ENCODE measurements around the gene RAVER1. TPM values are rescaled to one million over a fixed set of nuclear protein-coding genes. Genes with fewer than 3 reads are reported as not detected.

RAVER1 gene
- total and polyA plus RNA-seq, 2 donors (not counting 3 experiments of a cell fraction or from before 2014, with no cell fraction given), result 5.2 to 47.6 TPM

- no peaks in the 10 kb centered on the region for H3K9me3 ChIP-seq (replicated peaks; ENCODE audit: control insufficient read depth, insufficient read depth, low read length)
- peak overlapping the region; percentile 6 for H3K4me2 ChIP-seq (ENCODE audit: insufficient read depth, low read length)
- peaks cover 49 to 58% of the 10 kb centered on the region in 2 experiments for H3K27me3 ChIP-seq (ENCODE audit: control insufficient read depth in 2 of 2, insufficient read depth in 2 of 2, low read length in 2 of 2)
- no peak overlapping the region for H2AFZ ChIP-seq (ENCODE audit: low read depth, low read length)
- no TSS peak for BruUV-seq (replicated peaks)
- dilution Hi-C loops (cut with MboI; ENCODE audit: extremely low pct_ligation_motif_present, low sequenced_read_pairs) (no loop called here), intact Hi-C loops (cut with micrococcal nuclease) (no loop called here)
- H3K9me1 ChIP-seq (replicated peaks; ENCODE audit: control insufficient read depth, extremely low read depth, insufficient read depth, low read length), result no peaks in the 10 kb centered on the region
- H3K4me1 ChIP-seq (ENCODE audit: control insufficient read depth, extremely low read depth, insufficient read depth, low read length), result peaks cover 14% of the 10 kb centered on the region
- TF ChIP-seq GATA2 (IDR thresholded peaks at IDR 0.05; ENCODE audit: insufficient read depth, insufficient read length, low read depth, low read length), result no peak
- TF ChIP-seq MAX (IDR thresholded peaks at IDR 0.05; ENCODE audit: insufficient read depth, insufficient read length), result no peak
- peak; percentile 48 for TF ChIP-seq EZH2 (IDR thresholded peaks at IDR 0.05; ENCODE audit: borderline replicate concordance, low read depth, low read length, severe bottlenecking)
- peak; percentile 10 to 44 for TF ChIP-seq CTCF (IDR thresholded peaks at IDR 0.05; ENCODE audit: extremely low read depth in 1 of 2, insufficient read depth in 1 of 2, low read depth in 1 of 2, low read length in 2 of 2)
- peak; percentile 35 for DNase-seq (ENCODE audit: low read depth, low spot score)
- H3K79me2 ChIP-seq (ENCODE audit: control insufficient read depth, insufficient read depth, low read length), result no peaks in the 10 kb centered on the region
- H3K4me3 ChIP-seq (replicated peaks in 1 of 3; ENCODE audit: insufficient read depth in 1 of 3, low read depth in 1 of 3, low read length in 3 of 3), result peak overlapping the region in 1 of 3 experiments; percentile 20
- no peak for FAIRE-seq
- no peak overlapping the region for H3K27ac ChIP-seq (ENCODE audit: insufficient read depth, low read depth, low read length)
- no peak overlapping the region for H3K9ac ChIP-seq (replicated peaks; ENCODE audit: extremely low read depth, insufficient read depth, low read length)
- H4K20me1 ChIP-seq (replicated peaks; ENCODE audit: control insufficient read depth, extremely low read depth, insufficient read depth, low read length), result no peaks in the 10 kb centered on the region
- CTCF ChIA-PET, result interaction anchor here (1.2 kb wide), 2 partner anchors 25 to 37 kb away, joined by 3 to 4 read pairs; partner anchors contain the start of gene ICAM1
- POLR2A ChIA-PET, result no interaction called here
- H3K36me3 ChIP-seq (ENCODE audit: control insufficient read depth in 2 of 2, extremely low read depth in 1 of 2, insufficient read depth in 2 of 2, low read length in 2 of 2), result no peaks in the 10 kb centered on the region
These were observed 38.0 kb downstream of the RAVER1 start for GRCh38 chr19:10295305-10295846.

- peaks cover 54 to 66% of the 10 kb centered on the region in 2 experiments for H3K27me3 ChIP-seq (ENCODE audit: control insufficient read depth in 2 of 2, insufficient read depth in 2 of 2, low read length in 2 of 2)
- FAIRE-seq, result no peak
- ChIA-PET CTCF (no interaction called here), POLR2A (no interaction called here)
- H4K20me1 ChIP-seq (replicated peaks; ENCODE audit: control insufficient read depth, extremely low read depth, insufficient read depth, low read length), result no peaks in the 10 kb centered on the region
- H3K27ac ChIP-seq (ENCODE audit: insufficient read depth, low read depth, low read length), result no peak overlapping the region
- no peaks in the 10 kb centered on the region for H3K79me2 ChIP-seq (ENCODE audit: control insufficient read depth, insufficient read depth, low read length)
- TF ChIP-seq CTCF (IDR thresholded peaks at IDR 0.05; ENCODE audit: extremely low read depth in 1 of 2, insufficient read depth in 1 of 2, low read depth in 1 of 2, low read length in 2 of 2), result peak in 1 of 2 donors; percentile 14
- TF ChIP-seq JUN (IDR thresholded peaks at IDR 0.05; ENCODE audit: borderline replicate concordance, insufficient read depth, insufficient read length, low read depth), result no peak
- intact Hi-C loops (cut with micrococcal nuclease) (no loop called here), dilution Hi-C loops (cut with MboI; ENCODE audit: extremely low pct_ligation_motif_present, low sequenced_read_pairs) (no loop called here)
- H3K9me1 ChIP-seq (replicated peaks; ENCODE audit: control insufficient read depth, extremely low read depth, insufficient read depth, low read length), result no peaks in the 10 kb centered on the region
- no peaks in the 10 kb centered on the region for H3K36me3 ChIP-seq (ENCODE audit: control insufficient read depth in 2 of 2, extremely low read depth in 1 of 2, insufficient read depth in 2 of 2, low read length in 2 of 2)
- no peak overlapping the region for H3K4me3 ChIP-seq (replicated peaks in 1 of 3; ENCODE audit: insufficient read depth in 1 of 3, low read depth in 1 of 3, low read length in 3 of 3)
- H3K4me1 ChIP-seq (ENCODE audit: control insufficient read depth, extremely low read depth, insufficient read depth, low read length), result peaks cover 18% of the 10 kb centered on the region
- BruUV-seq (replicated peaks), result no TSS peak
- no peak overlapping the region for H2AFZ ChIP-seq (ENCODE audit: low read depth, low read length)
- H3K9me3 ChIP-seq (replicated peaks; ENCODE audit: control insufficient read depth, insufficient read depth, low read length), result no peaks in the 10 kb centered on the region
- DNase-seq (ENCODE audit: low read depth, low spot score), result no peak
- H3K9ac ChIP-seq (replicated peaks; ENCODE audit: extremely low read depth, insufficient read depth, low read length), result no peak overlapping the region
- no peak overlapping the region for H3K4me2 ChIP-seq (ENCODE audit: insufficient read depth, low read length)
These were observed 39.0 kb downstream of the RAVER1 start for GRCh38 chr19:10294368-10294697.

All from endothelial cell of umbilical vein (primary cell).